SK-N-SH (cell line): ENCODE results near the gene DPYSL4. TPM values are rescaled to one million over a fixed set of nuclear protein-coding genes. Genes with fewer than 3 reads are reported as not detected.

Experiments used
- CTCF ChIA-PET: fragments of 300-600, 350-600 bp; formaldehyde crosslinking; extraction: SDS; loops from one replicate; lab custom pipeline; 2021; lab: Yijun Ruan, JAX
- POLR2A ChIA-PET: fragments of 350-600 bp; sonication (Branson Sonifier 250); formaldehyde crosslinking; extraction: SDS; loops from one replicate; lab custom pipeline; 2020; ENCODE audit warnings: antibody characterized with exemption, inconsistent platforms; lab: Yijun Ruan, JAX
- DNase-seq: peaks from one replicate; pipeline ENCODE4 v3.0.0; 2012
- H2AFZ ChIP-seq: fragments of 200-600 bp; sonication (generic); 2 replicates; pipeline ENCODE4 v1.8.1; 2016; ENCODE audit warnings: antibody characterized with exemption, mild to moderate bottlenecking, low read depth
- H3F3A ChIP-seq: fragments of 200-600 bp; sonication (generic); replicated peaks from 2 replicates; pipeline ENCODE3; 2016; ENCODE audit warnings: antibody characterized with exemption, mild to moderate bottlenecking; ENCODE audit not compliant: insufficient read depth
- H3K27ac ChIP-seq, 2 experiments: fragments of 200-500 bp in 1 of 2; fragments of 200-600 bp in 1 of 2; sonication (Bioruptor generic) in 1 of 2; sonication (generic), shearing (Covaris generic) in 1 of 2; 2 replicates each; pipeline versions ENCODE4 v1.5.1 to v1.6.1; 2014 to 2016; ENCODE audit warnings: low read depth in 2 of 2, inconsistent platforms in 1 of 2, low read length in 1 of 2, mild to moderate bottlenecking in 1 of 2, mixed read lengths in 1 of 2
- H3K27me3 ChIP-seq: fragments of 200-600 bp; sonication (generic), shearing (Covaris generic); 2 replicates; pipeline ENCODE4 v1.6.1; 2016; ENCODE audit warnings: mixed run types; ENCODE audit not compliant: insufficient read depth
- H3K36me3 ChIP-seq, 2 experiments: fragments of 200-500 bp in 1 of 2; fragments of 200-600 bp in 1 of 2; sonication (Bioruptor generic) in 1 of 2; sonication (generic) in 1 of 2; replicated peaks in 1 of 2; 2 replicates each; pipeline versions ENCODE3 to v1.5.1; 2014 to 2016; ENCODE audit warnings: low read length in 1 of 2, mild to moderate bottlenecking in 1 of 2; ENCODE audit not compliant: insufficient read depth in 2 of 2, control insufficient read depth in 1 of 2
- H3K4me1 ChIP-seq, 2 experiments: fragments of 200-500 bp in 1 of 2; fragments of 200-600 bp in 1 of 2; sonication (Bioruptor generic) in 1 of 2; sonication (generic), shearing (Covaris generic) in 1 of 2; 2 replicates each; pipeline versions ENCODE4 v1.5.1 to v1.6.1; 2014 to 2016; ENCODE audit warnings: low read depth in 1 of 2, low read length in 1 of 2, mixed run types in 1 of 2; ENCODE audit not compliant: insufficient read depth in 2 of 2, control insufficient read depth in 1 of 2
- H3K4me2 ChIP-seq: fragments of 200-600 bp; sonication (generic), shearing (Covaris generic); 2 replicates; pipeline ENCODE4 v1.6.1; 2017; ENCODE audit warnings: mixed run types
- H3K4me3 ChIP-seq, 2 experiments: fragments of 200-500 bp in 1 of 2; fragments of 200-600 bp in 1 of 2; sonication (Bioruptor generic) in 1 of 2; sonication (generic), shearing (Covaris generic) in 1 of 2; 2 replicates each; pipeline versions ENCODE4 v1.5.1 to v1.8.1; 2014 to 2016; ENCODE audit warnings: low read depth in 2 of 2, inconsistent platforms in 1 of 2, low read length in 1 of 2, mild to moderate bottlenecking in 1 of 2, mixed read lengths in 1 of 2, moderate library complexity in 1 of 2
- H3K79me2 ChIP-seq: fragments of 200-600 bp; sonication (generic); 2 replicates; pipeline ENCODE4 v1.8.1; 2017; ENCODE audit warnings: mild to moderate bottlenecking; ENCODE audit not compliant: insufficient read depth
- H3K9ac ChIP-seq: fragments of 200-600 bp; sonication (generic); 2 replicates; pipeline ENCODE4 v1.6.1; 2017; ENCODE audit warnings: mixed run types
- H3K9me2 ChIP-seq: fragments of 200-600 bp; sonication (generic); 2 replicates; pipeline ENCODE4 v1.6.1; 2017; ENCODE audit warnings: mixed run types
- H3K9me3 ChIP-seq: fragments of 200-600 bp; sonication (generic); 2 replicates; pipeline ENCODE4 v1.6.1; 2017; ENCODE audit warnings: mixed run types, mild to moderate bottlenecking, moderate library complexity
- H4K20me1 ChIP-seq: fragments of 200-600 bp; sonication (generic); 2 replicates; pipeline ENCODE4 v1.6.1; 2017; ENCODE audit warnings: mild to moderate bottlenecking, mixed run types; ENCODE audit not compliant: insufficient read depth
- CTCF ChIP-seq: fragments of 200-600 bp; sonication (generic); IDR thresholded peaks from 2 replicates; pipeline ENCODE4 v1.6.1; 2017; ENCODE audit warnings: antibody characterized with exemption, mild to moderate bottlenecking, moderate library complexity
- EZH2phosphoT487 ChIP-seq: fragments of 200-600 bp; sonication (generic); IDR thresholded peaks from 2 replicates; pipeline ENCODE4 v1.6.1; 2017; ENCODE audit warnings: low read depth, mixed run types, mild to moderate bottlenecking, antibody characterized with exemption, moderate library complexity, borderline replicate concordance
- MXI1 ChIP-seq: IDR thresholded peaks from 2 replicates; pipeline ENCODE4 v1.6.1; 2012; ENCODE audit warnings: mild to moderate bottlenecking, low read depth, low read length, improper control_type of control experiment
- NRF1 ChIP-seq: IDR thresholded peaks from 2 replicates; pipeline ENCODE4 v1.6.1; 2012; ENCODE audit warnings: low read depth, mild to moderate bottlenecking, low read length
- RAD21 ChIP-seq: IDR thresholded peaks from 2 replicates; pipeline ENCODE4 v1.6.1; 2012; ENCODE audit warnings: mild to moderate bottlenecking, low read length
- REST ChIP-seq: IDR thresholded peaks from 2 replicates; pipeline ENCODE4 v1.6.1; 2012; ENCODE audit warnings: mild to moderate bottlenecking, low read depth, low read length, moderate library complexity
- SMC3 ChIP-seq: IDR thresholded peaks from 2 replicates; pipeline ENCODE4 v1.6.1; 2012; ENCODE audit warnings: low read depth, low read length, improper control_type of control experiment
- TAF1 ChIP-seq: IDR thresholded peaks from 2 replicates; pipeline ENCODE4 v1.6.1; 2012; ENCODE audit warnings: low read depth, mild to moderate bottlenecking, low read length, moderate library complexity, borderline replicate concordance
- TCF12 ChIP-seq: IDR thresholded peaks from 2 replicates; pipeline ENCODE4 v1.4.0; 2012
- USF1 ChIP-seq: IDR thresholded peaks from 2 replicates; pipeline ENCODE4 v1.4.0; 2012; ENCODE audit warnings: low read depth, borderline replicate concordance
- ZBTB33 ChIP-seq: IDR thresholded peaks from 2 replicates; pipeline ENCODE4 v1.4.0; 2012; ENCODE audit warnings: low read depth, borderline replicate concordance
- WGBS: methylation state at CpG from one replicate; pipeline ENCODE4 v1.1.6; 2017; ENCODE audit warnings: low lambda C conversion rate; 5-methylcytosine and 5-hydroxymethylcytosine counted together
- polyA plus RNA-seq, 3 experiments: library from polyadenylated mRNA; depleted of rRNA; stranded (reverse); fragments of >200 nt; gene quantifications; 2 replicates each; pipeline ENCODE4 v1.2.3, GENCODE V29; 2012

The DPYSL4 gene
- polyA plus RNA-seq, 1 of the 3 experiments (the other 2 are of a cell fraction), result 21.8 TPM

GRCh38 chr10:132192991-132193665, 6.4 kb downstream of the DPYSL4 start:
- no peaks in the 10 kb centered on the region for H3K9me2 ChIP-seq
- H3F3A ChIP-seq, result peaks cover 5% of the 10 kb centered on the region
- ChIA-PET CTCF (interaction anchor here (0.7 to 1.2 kb wide), 3 partner anchors 29 to 160 kb away, joined by 3 read pairs; no protein-coding TSS in a partner anchor), POLR2A (no interaction called here)
- TF ChIP-seq TCF12 (no peak), MXI1 (0 out of 2 replicates have a peak, but pooled peaks have one; percentile 14)
- H3K4me2 ChIP-seq, result no peak overlapping the region
- H3K36me3 ChIP-seq, result peaks cover 0 to 40% of the 10 kb centered on the region in 2 experiments
- DNase-seq, result no peak
- H3K4me3 ChIP-seq, result no peak overlapping the region
- WGBS, result 75% methylated on average over 15 of the region's 18 CpGs
- no peak overlapping the region for H3K9ac ChIP-seq
- H3K9me3 ChIP-seq, result no peaks in the 10 kb centered on the region
- no peak overlapping the region for H2AFZ ChIP-seq
- H3K27me3 ChIP-seq, result no peaks in the 10 kb centered on the region
- peaks cover 45% of the 10 kb centered on the region for H4K20me1 ChIP-seq
- no peak overlapping the region; a peak in 1 of 4 replicates for H3K27ac ChIP-seq
- H3K4me1 ChIP-seq, result peaks cover 0 to 23% of the 10 kb centered on the region in 2 experiments; a peak in 1 of 4 replicates
- H3K79me2 ChIP-seq, result peaks cover 9% of the 10 kb centered on the region; the same call in 1 of the 2 replicates

- CTCF ChIA-PET, result interaction anchor here (0.6 to 1.2 kb wide), 4 partner anchors 18 to 159 kb away, joined by 3 read pairs; no protein-coding TSS in a partner anchor
Observed at GRCh38 chr10:132193907-132194552, 7.3 kb downstream of the DPYSL4 start.

More at GRCh38 chr10:132193907-132194552, 7.3 kb downstream of the DPYSL4 start:
- H4K20me1 ChIP-seq, result peaks cover 36% of the 10 kb centered on the region
- no peaks in the 10 kb centered on the region for H3K9me2 ChIP-seq
- H3K36me3 ChIP-seq, result peaks cover 0 to 40% of the 10 kb centered on the region in 2 experiments
- H3K79me2 ChIP-seq, result peaks cover 3% of the 10 kb centered on the region; the same call in 1 of the 2 replicates
- POLR2A ChIA-PET, result no interaction called here
- H3F3A ChIP-seq, result peaks cover 5% of the 10 kb centered on the region
- no peaks in the 10 kb centered on the region for H3K9me3 ChIP-seq
- 80% methylated on average over 3 of the region's 21 CpGs for WGBS
- TF ChIP-seq RAD21, result no peak
- no peak for TF ChIP-seq EZH2phosphoT487
- TF ChIP-seq REST, result peak; percentile 94
- no peak for TF ChIP-seq SMC3
- no peak for TF ChIP-seq USF1
- TF ChIP-seq CTCF, result no peak
- TF ChIP-seq TAF1, result no peak
- no peak for TF ChIP-seq NRF1
- TF ChIP-seq ZBTB33, result no peak
- no peak overlapping the region for H3K4me2 ChIP-seq
- H3K27me3 ChIP-seq, result no peaks in the 10 kb centered on the region
- H3K4me1 ChIP-seq, result peaks cover 0 to 14% of the 10 kb centered on the region in 2 experiments; a peak in 1 of 4 replicates
- H3K4me3 ChIP-seq, result no peak overlapping the region
- no peak for DNase-seq
- H3K9ac ChIP-seq, result no peak overlapping the region
- H2AFZ ChIP-seq, result no peak overlapping the region
- no peak overlapping the region for H3K27ac ChIP-seq
